ENCODE results near the gene ERMAP. TPM values are rescaled to one million over a fixed set of nuclear protein-coding genes. Genes with fewer than 3 reads are reported as not detected.

ERMAP gene
- total and polyA plus RNA-seq, 9 of the 15 experiments (the other 6 are each of a cell fraction or from before 2014, with no cell fraction given), result 8.0 to 31.4 (median 22.5) TPM

DNA sequence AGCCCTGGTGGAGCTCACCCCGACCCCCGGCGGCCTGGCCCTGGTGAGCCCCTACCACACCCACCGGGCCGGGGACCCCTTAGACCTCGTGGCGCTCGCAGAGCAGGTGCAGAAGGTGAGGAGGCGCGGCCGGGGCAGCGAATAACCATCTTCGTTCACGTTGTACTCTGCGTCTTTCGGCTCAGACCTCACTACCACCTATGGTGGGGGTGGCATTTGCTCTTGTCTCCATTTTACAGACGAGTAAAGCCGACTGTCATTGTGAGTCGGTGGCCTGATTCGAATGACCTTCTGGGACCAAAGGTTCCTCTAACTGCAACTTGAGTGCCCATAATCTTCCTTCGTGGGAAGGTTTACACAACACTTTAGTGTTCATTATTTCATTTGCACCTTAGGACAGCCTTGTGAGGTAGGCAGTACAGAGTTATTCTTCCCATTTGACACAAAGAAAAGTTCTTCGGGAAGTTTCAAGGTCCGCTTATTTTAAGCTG lies 49.4 kb upstream of the ERMAP start (continued):
- TF ChIP-seq, protein P1, sequence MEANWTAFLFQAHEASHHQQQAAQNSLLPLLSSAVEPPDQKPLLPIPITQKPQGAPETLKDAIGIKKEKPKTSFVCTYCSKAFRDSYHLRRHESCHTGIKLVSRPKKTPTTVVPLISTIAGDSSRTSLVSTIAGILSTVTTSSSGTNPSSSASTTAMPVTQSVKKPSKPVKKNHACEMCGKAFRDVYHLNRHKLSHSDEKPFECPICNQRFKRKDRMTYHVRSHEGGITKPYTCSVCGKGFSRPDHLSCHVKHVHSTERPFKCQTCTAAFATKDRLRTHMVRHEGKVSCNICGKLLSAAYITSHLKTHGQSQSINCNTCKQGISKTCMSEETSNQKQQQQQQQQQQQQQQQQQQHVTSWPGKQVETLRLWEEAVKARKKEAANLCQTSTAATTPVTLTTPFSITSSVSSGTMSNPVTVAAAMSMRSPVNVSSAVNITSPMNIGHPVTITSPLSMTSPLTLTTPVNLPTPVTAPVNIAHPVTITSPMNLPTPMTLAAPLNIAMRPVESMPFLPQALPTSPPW (CRISPR knock-in tag; IDR thresholded peaks at IDR 0.05), result peak; percentile 5; the same call in 1 of the 2 replicates
- 0 out of 2 replicates have a peak, but pooled peaks have one; percentile 38 for TF ChIP-seq ZKSCAN1 (IDR thresholded peaks at IDR 0.05; ENCODE audit: low read depth, low read length)
- TF ChIP-seq KLF13 (tag; IDR thresholded peaks at IDR 0.05; ENCODE audit: borderline replicate concordance, low read depth), result peak; percentile 55; the same call in 1 of the 2 replicates
- TF ChIP-seq ZNF121 (CRISPR knock-in tag; conservative IDR thresholded peaks at IDR 0.05), result no peak
- no peak for TF ChIP-seq ZNF217 (CRISPR knock-in tag; IDR thresholded peaks at IDR 0.05)
- TF ChIP-seq HMG20B (CRISPR knock-in tag; IDR thresholded peaks at IDR 0.05), result no peak
- TF ChIP-seq KLF16 (IDR thresholded peaks at IDR 0.05), result no peak
- no peak for TF ChIP-seq PTRF (tag; IDR thresholded peaks at IDR 0.05)
- TF ChIP-seq PHF20 (IDR thresholded peaks at IDR 0.05; ENCODE audit: partially characterized antibody), result peak; percentile 35
- TF ChIP-seq BRD9 (IDR thresholded peaks at IDR 0.05; ENCODE audit: low read depth, partially characterized antibody), result no peak
- no peak for TF ChIP-seq RB1 (IDR thresholded peaks at IDR 0.05; ENCODE audit: low read depth)
- TF ChIP-seq, protein P2, sequence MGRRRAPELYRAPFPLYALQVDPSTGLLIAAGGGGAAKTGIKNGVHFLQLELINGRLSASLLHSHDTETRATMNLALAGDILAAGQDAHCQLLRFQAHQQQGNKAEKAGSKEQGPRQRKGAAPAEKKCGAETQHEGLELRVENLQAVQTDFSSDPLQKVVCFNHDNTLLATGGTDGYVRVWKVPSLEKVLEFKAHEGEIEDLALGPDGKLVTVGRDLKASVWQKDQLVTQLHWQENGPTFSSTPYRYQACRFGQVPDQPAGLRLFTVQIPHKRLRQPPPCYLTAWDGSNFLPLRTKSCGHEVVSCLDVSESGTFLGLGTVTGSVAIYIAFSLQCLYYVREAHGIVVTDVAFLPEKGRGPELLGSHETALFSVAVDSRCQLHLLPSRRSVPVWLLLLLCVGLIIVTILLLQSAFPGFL (CRISPR knock-in tag; IDR thresholded peaks at IDR 0.05), result no peak
- no peak for TF ChIP-seq SMARCA5 (IDR thresholded peaks at IDR 0.05)
- TF ChIP-seq SAP30 (IDR thresholded peaks at IDR 0.05; ENCODE audit: borderline replicate concordance, insufficient read depth, low read depth, low read length, poor library complexity, severe bottlenecking), result peak; percentile 92
- TF ChIP-seq PHB (CRISPR knock-in tag; IDR thresholded peaks at IDR 0.05), result 0 out of 2 replicates have a peak, but pooled peaks have one; percentile 22
- no peak for TF ChIP-seq MECOM (CRISPR knock-in tag; IDR thresholded peaks at IDR 0.05)
- TF ChIP-seq ZNF551 (CRISPR knock-in tag; IDR thresholded peaks at IDR 0.05), result no peak
- no peak for TF ChIP-seq ZC3H4 (CRISPR knock-in tag; IDR thresholded peaks at IDR 0.05; ENCODE audit: borderline replicate concordance)
- no peak for TF ChIP-seq PRMT5 (CRISPR knock-in tag; IDR thresholded peaks at IDR 0.05)

All from K562 (cell line).